Tibial nerve (tissue), 4 donors: ENCODE measurements around the gene NKX3-2.

ENCODE experiments used
- EP300 ChIP-seq, 2 donors: sonication (generic); formaldehyde crosslinking; IDR thresholded peaks; one replicate each; pipeline ENCODE4 v1.6.1; 2017; ENCODE audit warnings: antibody characterized with exemption in 2 of 2, mild to moderate bottlenecking in 1 of 2
- POLR2A ChIP-seq, 2 donors: fragments of 450-650 bp; IDR thresholded peaks; one replicate each; pipeline ENCODE4 v1.6.1; 2017; ENCODE audit warnings: antibody characterized with exemption in 2 of 2, mild to moderate bottlenecking in 2 of 2, moderate library complexity in 2 of 2
- TF ChIP-seq, protein P1 (sequence below), 5 experiments: fragments of 200-600 bp in 3 of 5; fragments of 450-650 bp in 2 of 5; sonication (generic) in 3 of 5; IDR thresholded peaks; one replicate each; pipeline ENCODE4 v1.5.1; 2016 to 2019; ENCODE audit warnings: antibody characterized with exemption in 5 of 5, mild to moderate bottlenecking in 3 of 5, moderate library complexity in 2 of 5

DNA sequence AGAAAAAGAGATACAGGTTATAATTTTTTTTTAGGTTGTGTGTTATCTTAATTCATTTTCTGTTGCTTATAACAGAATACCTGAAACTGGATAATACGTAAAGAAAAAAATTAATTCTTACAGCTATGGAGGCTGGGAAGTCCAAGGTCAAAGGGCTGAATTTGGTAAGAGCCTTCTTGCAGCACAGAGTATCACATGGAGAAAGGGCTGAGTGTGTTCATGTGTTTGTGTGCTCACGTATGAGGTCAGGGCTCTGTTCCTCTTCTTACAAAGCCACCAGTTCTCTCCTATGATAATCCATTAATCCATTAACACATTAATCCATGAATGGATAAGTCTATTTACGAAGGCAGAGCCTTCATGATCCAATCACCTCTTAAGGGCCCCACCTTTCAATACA lies 51.6 kb downstream of the NKX3-2 start:
- TF ChIP-seq, protein P1, sequence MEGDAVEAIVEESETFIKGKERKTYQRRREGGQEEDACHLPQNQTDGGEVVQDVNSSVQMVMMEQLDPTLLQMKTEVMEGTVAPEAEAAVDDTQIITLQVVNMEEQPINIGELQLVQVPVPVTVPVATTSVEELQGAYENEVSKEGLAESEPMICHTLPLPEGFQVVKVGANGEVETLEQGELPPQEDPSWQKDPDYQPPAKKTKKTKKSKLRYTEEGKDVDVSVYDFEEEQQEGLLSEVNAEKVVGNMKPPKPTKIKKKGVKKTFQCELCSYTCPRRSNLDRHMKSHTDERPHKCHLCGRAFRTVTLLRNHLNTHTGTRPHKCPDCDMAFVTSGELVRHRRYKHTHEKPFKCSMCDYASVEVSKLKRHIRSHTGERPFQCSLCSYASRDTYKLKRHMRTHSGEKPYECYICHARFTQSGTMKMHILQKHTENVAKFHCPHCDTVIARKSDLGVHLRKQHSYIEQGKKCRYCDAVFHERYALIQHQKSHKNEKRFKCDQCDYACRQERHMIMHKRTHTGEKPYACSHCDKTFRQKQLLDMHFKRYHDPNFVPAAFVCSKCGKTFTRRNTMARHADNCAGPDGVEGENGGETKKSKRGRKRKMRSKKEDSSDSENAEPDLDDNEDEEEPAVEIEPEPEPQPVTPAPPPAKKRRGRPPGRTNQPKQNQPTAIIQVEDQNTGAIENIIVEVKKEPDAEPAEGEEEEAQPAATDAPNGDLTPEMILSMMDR (IDR thresholded peaks at IDR 0.05), result no peak
- no peak for TF ChIP-seq POLR2A (IDR thresholded peaks at IDR 0.05)
- TF ChIP-seq EP300 (IDR thresholded peaks at IDR 0.05), result no peak
